ENCODE data around the gene SLC4A9. TPM values are rescaled to one million over a fixed set of nuclear protein-coding genes. Genes with fewer than 3 reads are reported as not detected.

SLC4A9 gene
- total RNA-seq, 1 donor from 2014 or later, result 0.23 TPM

- H3K4me3 Mint-ChIP-seq (ENCODE audit: unreplicated experiment), result no peak overlapping the region
- no peaks in the 10 kb centered on the region for H3K36me3 Mint-ChIP-seq (ENCODE audit: low read depth, unreplicated experiment)
- TF ChIP-seq CTCF (IDR thresholded peaks at IDR 0.05; ENCODE audit: unreplicated experiment), result no peak
These were observed 1.9 kb downstream of the SLC4A9 start for GRCh38 chr5:140361901-140362300.

GRCh38 chr5:140362311-140362710 lies 2.3 kb downstream of the SLC4A9 start:
- H3K36me3 Mint-ChIP-seq (ENCODE audit: low read depth, unreplicated experiment), result no peaks in the 10 kb centered on the region

More at GRCh38 chr5:140361901-140362300, 1.9 kb downstream of the SLC4A9 start:
- DNase-seq (ENCODE audit: low spot score), result no peak
- no peak overlapping the region for H3K27ac Mint-ChIP-seq (ENCODE audit: unreplicated experiment)
- H3K27me3 Mint-ChIP-seq (ENCODE audit: unreplicated experiment), result peaks cover 7% of the 10 kb centered on the region
- H3K9me3 Mint-ChIP-seq (ENCODE audit: unreplicated experiment), result no peaks in the 10 kb centered on the region
- no peaks in the 10 kb centered on the region for H3K4me1 Mint-ChIP-seq (ENCODE audit: unreplicated experiment)

GRCh38 chr5:140362875-140363630 lies 3.1 kb downstream of the SLC4A9 start:
- H3K27me3 Mint-ChIP-seq (ENCODE audit: unreplicated experiment), result peaks cover 7% of the 10 kb centered on the region
- DNase-seq (ENCODE audit: low spot score), result peak; percentile 92
- no peaks in the 10 kb centered on the region for H3K36me3 Mint-ChIP-seq (ENCODE audit: low read depth, unreplicated experiment)
- TF ChIP-seq CTCF (IDR thresholded peaks at IDR 0.05; ENCODE audit: unreplicated experiment), result peak; percentile 94
- H3K9me3 Mint-ChIP-seq (ENCODE audit: unreplicated experiment), result no peaks in the 10 kb centered on the region
- no peak overlapping the region for H3K27ac Mint-ChIP-seq (ENCODE audit: unreplicated experiment)
- H3K4me3 Mint-ChIP-seq (ENCODE audit: unreplicated experiment), result peak overlapping the region; percentile 25
- no peaks in the 10 kb centered on the region for H3K4me1 Mint-ChIP-seq (ENCODE audit: unreplicated experiment)

More at GRCh38 chr5:140362311-140362710, 2.3 kb downstream of the SLC4A9 start:
- Mint-ChIP-seq H3K27ac (ENCODE audit: unreplicated experiment) (no peak overlapping the region), H3K27me3 (ENCODE audit: unreplicated experiment) (peaks cover 7% of the 10 kb centered on the region), H3K9me3 (ENCODE audit: unreplicated experiment) (no peaks in the 10 kb centered on the region), H3K4me3 (ENCODE audit: unreplicated experiment) (no peak overlapping the region), H3K4me1 (ENCODE audit: unreplicated experiment) (no peaks in the 10 kb centered on the region)
- DNase-seq (ENCODE audit: low spot score), result no peak
- TF ChIP-seq CTCF (IDR thresholded peaks at IDR 0.05; ENCODE audit: unreplicated experiment), result no peak

GRCh38 chr5:140363631-140364471 lies 3.9 kb downstream of the SLC4A9 start:
- Mint-ChIP-seq H3K9me3 (ENCODE audit: unreplicated experiment) (no peaks in the 10 kb centered on the region), H3K27ac (ENCODE audit: unreplicated experiment) (no peak overlapping the region), H3K36me3 (ENCODE audit: low read depth, unreplicated experiment) (no peaks in the 10 kb centered on the region), H3K4me1 (ENCODE audit: unreplicated experiment) (no peaks in the 10 kb centered on the region), H3K27me3 (ENCODE audit: unreplicated experiment) (peaks cover 7% of the 10 kb centered on the region), H3K4me3 (ENCODE audit: unreplicated experiment) (no peak overlapping the region)
- no peak for DNase-seq (ENCODE audit: low spot score)
- no peak for TF ChIP-seq CTCF (IDR thresholded peaks at IDR 0.05; ENCODE audit: unreplicated experiment)

GRCh38 chr5:140364472-140364765 lies 4.4 kb downstream of the SLC4A9 start:
- TF ChIP-seq CTCF (IDR thresholded peaks at IDR 0.05; ENCODE audit: unreplicated experiment), result no peak
- Mint-ChIP-seq H3K27me3 (ENCODE audit: unreplicated experiment) (peaks cover 7% of the 10 kb centered on the region), H3K9me3 (ENCODE audit: unreplicated experiment) (no peaks in the 10 kb centered on the region), H3K4me1 (ENCODE audit: unreplicated experiment) (no peaks in the 10 kb centered on the region), H3K36me3 (ENCODE audit: low read depth, unreplicated experiment) (no peaks in the 10 kb centered on the region), H3K27ac (ENCODE audit: unreplicated experiment) (no peak overlapping the region), H3K4me3 (ENCODE audit: unreplicated experiment) (no peak overlapping the region)
- no peak for DNase-seq (ENCODE audit: low spot score)

Measured in endothelial cell (in vitro differentiated cells).